ENCODE data around the gene ALDH8A1. TPM values are rescaled to one million over a fixed set of nuclear protein-coding genes. Genes with fewer than 3 reads are reported as not detected.

ALDH8A1 gene
- total RNA-seq, 1 experiment from 2014 or later = not detected

DNA sequence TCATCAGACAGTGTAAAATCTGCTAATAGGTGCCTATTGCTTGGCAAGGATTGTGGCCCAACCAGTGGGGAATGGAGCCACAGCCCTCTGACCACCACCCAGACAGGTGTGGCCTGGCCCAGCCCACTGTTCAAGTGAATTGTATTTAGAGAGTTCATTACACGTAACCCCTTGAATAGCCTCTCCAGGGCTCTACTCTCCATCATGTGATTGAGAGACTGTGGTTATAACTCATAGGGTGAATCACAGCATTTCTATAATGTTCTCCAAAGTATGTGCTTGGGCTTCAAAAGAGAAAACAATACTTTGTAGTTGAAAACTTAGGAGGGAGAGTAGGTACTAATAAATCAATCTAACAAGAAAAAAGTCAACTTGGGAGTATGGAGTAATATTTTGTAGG lies 38.4 kb downstream of the ALDH8A1 start:
- Histone ChIP-seq H2AK5ac (ENCODE audit: insufficient read length, low read length) (no peak overlapping the region), H3T11ph (ENCODE audit: low read length) (no peak overlapping the region), H3K79me2 (ENCODE audit: insufficient read depth, low read length) (no peaks in the 10 kb centered on the region), H3K9ac (ENCODE audit: extremely low read depth, insufficient read length, low read length) (no peak overlapping the region), H2BK12ac (ENCODE audit: insufficient read length, low read depth, low read length) (no peak overlapping the region), H2AFZ (ENCODE audit: low read length) (no peak overlapping the region), H4K91ac (ENCODE audit: insufficient read length, low read depth, low read length) (no peak overlapping the region), H3K9me3 (ENCODE audit: control insufficient read depth, low read depth, low read length) (no peaks in the 10 kb centered on the region), H3K18ac (ENCODE audit: insufficient read length, low read depth, low read length) (no peak overlapping the region), H4K8ac (replicated peaks; ENCODE audit: insufficient read length, low read depth, low read length) (no peak overlapping the region), H3K27ac (ENCODE audit: insufficient read length, low read depth, low read length) (no peak overlapping the region), H3K4ac (ENCODE audit: low read depth, low read length) (no peak overlapping the region), H3K4me2 (ENCODE audit: insufficient read depth, insufficient read length, low read length) (no peak overlapping the region), H3K27me3 (ENCODE audit: insufficient read depth, low read length) (no peaks in the 10 kb centered on the region), H2BK5ac (ENCODE audit: insufficient read length, low read length) (no peak overlapping the region), H4K20me1 (ENCODE audit: control insufficient read depth, insufficient read depth, insufficient read length) (no peaks in the 10 kb centered on the region), H3K56ac (ENCODE audit: insufficient read length, low read depth, low read length) (no peak overlapping the region), H3K4me1 (ENCODE audit: insufficient read depth, low read length) (no peaks in the 10 kb centered on the region), H3K14ac (ENCODE audit: insufficient read depth, low read length) (no peak overlapping the region), H2BK120ac (ENCODE audit: low read depth, low read length, poor library complexity, severe bottlenecking) (no peak overlapping the region), H4K5ac (ENCODE audit: insufficient read length, low read depth, low read length) (no peak overlapping the region), H3K23me2 (ENCODE audit: insufficient read length, low read depth, low read length, poor library complexity, severe bottlenecking) (no peaks in the 10 kb centered on the region), H3K23ac (ENCODE audit: insufficient read length, low read depth, low read length) (no peak overlapping the region), H2BK15ac (ENCODE audit: low read depth, low read length) (no peak overlapping the region), H2BK20ac (ENCODE audit: low read depth, low read length, poor library complexity, severe bottlenecking) (no peak overlapping the region), H3K79me1 (ENCODE audit: insufficient read depth, low read depth, low read length, poor library complexity, severe bottlenecking) (no peaks in the 10 kb centered on the region)
- no peak overlapping the region for H3K27ac Mint-ChIP-seq
- no peak for TF ChIP-seq CTCF (conservative IDR thresholded peaks at IDR 0.05)
- no peak for DNase-seq
- no peaks in the 10 kb centered on the region; a peak in 1 of 5 replicates for H3K9me3 Mint-ChIP-seq
- H3K27me3 Mint-ChIP-seq (ENCODE audit: low read depth) = no peaks in the 10 kb centered on the region
- no peaks in the 10 kb centered on the region for H3K36me3 Mint-ChIP-seq (ENCODE audit: insufficient read depth in 1 of 3, low read depth in 3 of 3)
- no peak overlapping the region for H3K4me3 Mint-ChIP-seq
- no CpG with 5 or more reads among the region's 1 CpG for WGBS (ENCODE audit: extremely low coverage, insufficient read length, low lambda C conversion rate)
- no peaks in the 10 kb centered on the region for H3K4me1 Mint-ChIP-seq
